GM18861 (cell line): ENCODE results near the gene LDLRAD1.
"Not testable (repeated sequence)": the region's sequence is repeated elsewhere in the genome, so short reads cannot be mapped to it uniquely, and the experiment has no call there.

Experiments used
- ATAC-seq: cut with Tn5 transposase; IDR thresholded peaks from one replicate; pipeline ENCODE4 v1.9.1; 2021; ENCODE audit not compliant: unreplicated experiment

The LDLRAD1 gene

GRCh38 chr1:53995683-53996082 is 22.3 kb downstream of the LDLRAD1 start:
- no peak for ATAC-seq

- not testable (repeated sequence) for ATAC-seq
Observed at GRCh38 chr1:53994516-53994915, 23.5 kb downstream of the LDLRAD1 start.

- no peak for ATAC-seq
Observed at GRCh38 chr1:53992085-53992874, 25.7 kb downstream of the LDLRAD1 start.

- no peak for ATAC-seq
Observed at GRCh38 chr1:53987880-53988279, 30.1 kb downstream of the LDLRAD1 start.

- no peak for ATAC-seq
Observed at GRCh38 chr1:53986458-53986857, 31.5 kb downstream of the LDLRAD1 start.

GRCh38 chr1:53984726-53985125 is 33.3 kb downstream of the LDLRAD1 start:
- ATAC-seq: no peak

GRCh38 chr1:53982763-53983104 is 35.3 kb downstream of the LDLRAD1 start:
- no peak for ATAC-seq

GRCh38 chr1:53982034-53982762 is 35.8 kb downstream of the LDLRAD1 start:
- ATAC-seq: no peak

- no peak for ATAC-seq
Observed at GRCh38 chr1:53981220-53981619, 36.8 kb downstream of the LDLRAD1 start.

GRCh38 chr1:53979712-53980450 is 38.1 kb downstream of the LDLRAD1 start:
- no peak for ATAC-seq

GRCh38 chr1:53975861-53976260 is 42.1 kb downstream of the LDLRAD1 start:
- ATAC-seq: no peak

GRCh38 chr1:53971718-53972117 is 46.3 kb downstream of the LDLRAD1 start:
- ATAC-seq: no peak

- not testable (repeated sequence) for ATAC-seq
Observed at GRCh38 chr1:53969323-53969722, 48.7 kb downstream of the LDLRAD1 start.

- ATAC-seq: no peak
Observed at GRCh38 chr1:53968125-53968513, 49.9 kb downstream of the LDLRAD1 start.

- no peak for ATAC-seq
Observed at GRCh38 chr1:53967409-53968124, 50.4 kb downstream of the LDLRAD1 start.

GRCh38 chr1:53966794-53967193 is 51.2 kb downstream of the LDLRAD1 start:
- no peak for ATAC-seq

- ATAC-seq: no peak
Observed at GRCh38 chr1:53964109-53964508, 53.9 kb downstream of the LDLRAD1 start.

- no peak for ATAC-seq
Observed at GRCh38 chr1:53963460-53963859, 54.5 kb downstream of the LDLRAD1 start.

GRCh38 chr1:53962395-53962794 is 55.6 kb downstream of the LDLRAD1 start:
- ATAC-seq: no peak

- no peak for ATAC-seq
Observed at GRCh38 chr1:53959664-53960250, 58.2 kb downstream of the LDLRAD1 start.
